Duodenal mucosa (tissue), 2 donors: ENCODE measurements around the gene FHOD3.

Experiments
- H3K27ac ChIP-seq: one replicate; pipeline ENCODE4 v1.7.0; 2013; ENCODE audit warnings: low read depth, low read length
- H3K27me3 ChIP-seq, 2 donors: one replicate each; pipeline ENCODE4 v1.7.0; 2013; ENCODE audit warnings: low read length in 2 of 2, control low read depth in 1 of 2; ENCODE audit not compliant: insufficient read depth in 2 of 2, control insufficient read depth in 1 of 2
- H3K36me3 ChIP-seq, 2 donors: one replicate each; pipeline ENCODE4 v1.7.0; 2013; ENCODE audit warnings: low read length in 2 of 2, control low read depth in 1 of 2; ENCODE audit not compliant: insufficient read depth in 2 of 2, control insufficient read depth in 1 of 2
- H3K4me1 ChIP-seq, 2 donors: one replicate each; pipeline ENCODE4 v1.7.0; 2013; ENCODE audit warnings: low read length in 2 of 2, control low read depth in 1 of 2; ENCODE audit not compliant: insufficient read depth in 2 of 2, control insufficient read depth in 1 of 2
- H3K4me3 ChIP-seq, 2 donors: one replicate each; pipeline ENCODE4 v1.7.0; 2013; ENCODE audit warnings: low read length in 2 of 2, low read depth in 1 of 2
- H3K9ac ChIP-seq, 2 donors: one replicate each; pipeline ENCODE4 v1.7.0; 2013; ENCODE audit warnings: low read length in 2 of 2, low read depth in 1 of 2
- H3K9me3 ChIP-seq, 2 donors: one replicate each; pipeline ENCODE4 v1.7.0; 2013; ENCODE audit warnings: low read length in 2 of 2, control low read depth in 1 of 2; ENCODE audit not compliant: control insufficient read depth in 1 of 2

The FHOD3 gene

DNA sequence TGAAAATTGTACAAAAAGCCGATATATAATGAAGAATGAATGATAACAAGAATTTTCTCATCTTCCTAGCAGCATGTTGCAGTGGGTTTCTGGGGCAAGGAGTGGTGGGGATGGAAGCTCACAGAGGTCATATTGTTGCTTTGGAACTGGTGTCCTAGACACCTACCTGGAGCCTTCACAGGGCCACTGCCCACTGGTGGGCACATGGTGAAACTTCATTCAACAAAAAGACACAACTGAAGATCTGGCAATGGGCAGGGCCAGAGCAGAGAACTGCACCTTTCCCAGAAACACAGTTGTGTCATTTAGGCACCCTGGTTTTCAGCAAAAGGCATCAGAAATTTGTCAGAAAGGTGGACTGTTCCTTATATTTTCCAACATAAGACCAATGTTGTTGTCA, 115.3 kb downstream of the FHOD3 start:
- no peaks in the 10 kb centered on the region for H3K4me1 ChIP-seq

DNA sequence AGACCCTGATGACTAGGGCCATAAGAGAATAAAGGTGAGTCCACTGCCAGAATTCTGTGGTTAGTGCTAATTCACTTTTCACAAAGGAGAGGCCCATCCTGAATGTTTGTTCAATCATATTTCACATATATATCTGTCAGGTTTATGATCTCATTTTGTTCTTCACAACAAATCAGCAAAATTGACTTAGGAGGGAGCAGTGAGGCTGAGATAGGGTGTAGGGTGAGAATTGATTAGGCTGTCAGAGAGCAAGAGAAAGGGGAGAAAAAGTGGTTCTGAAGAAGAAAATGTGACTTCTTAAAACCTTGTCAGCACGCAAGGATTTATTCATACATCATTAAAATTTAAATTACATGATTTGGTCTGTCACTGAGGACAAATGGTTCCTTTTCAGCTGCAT, 117.7 kb downstream of the FHOD3 start:
- Histone ChIP-seq H3K36me3 (no peaks in the 10 kb centered on the region), H3K27ac (no peak overlapping the region), H3K4me3 (no peak overlapping the region), H3K27me3 (no peaks in the 10 kb centered on the region), H3K9me3 (no peaks in the 10 kb centered on the region), H3K4me1 (no peaks in the 10 kb centered on the region), H3K9ac (no peak overlapping the region)

More for the DNA sequence above, 115.3 kb downstream of the FHOD3 start:
- no peaks in the 10 kb centered on the region for H3K9me3 ChIP-seq
- no peak overlapping the region for H3K9ac ChIP-seq
- H3K4me3 ChIP-seq = no peak overlapping the region
- H3K27ac ChIP-seq = no peak overlapping the region
- no peaks in the 10 kb centered on the region for H3K36me3 ChIP-seq
- no peaks in the 10 kb centered on the region for H3K27me3 ChIP-seq

GRCh38 chr18:36415625-36416024, 118.1 kb downstream of the FHOD3 start:
- H3K27me3 ChIP-seq = no peaks in the 10 kb centered on the region
- H3K4me1 ChIP-seq = no peaks in the 10 kb centered on the region
- H3K36me3 ChIP-seq = no peaks in the 10 kb centered on the region
- no peak overlapping the region for H3K27ac ChIP-seq
- H3K9me3 ChIP-seq = no peaks in the 10 kb centered on the region
- H3K4me3 ChIP-seq = no peak overlapping the region
- no peak overlapping the region for H3K9ac ChIP-seq

- H3K27me3 ChIP-seq = peaks cover 4 to 5% of the 10 kb centered on the region in 2 donors
- H3K36me3 ChIP-seq = no peaks in the 10 kb centered on the region
- H3K4me3 ChIP-seq = no peak overlapping the region
- no peak overlapping the region for H3K9ac ChIP-seq
- no peak overlapping the region for H3K27ac ChIP-seq
- no peaks in the 10 kb centered on the region for H3K4me1 ChIP-seq
- H3K9me3 ChIP-seq = no peaks in the 10 kb centered on the region
These were observed 121.8 kb downstream of the FHOD3 start for GRCh38 chr18:36419188-36419899.

DNA sequence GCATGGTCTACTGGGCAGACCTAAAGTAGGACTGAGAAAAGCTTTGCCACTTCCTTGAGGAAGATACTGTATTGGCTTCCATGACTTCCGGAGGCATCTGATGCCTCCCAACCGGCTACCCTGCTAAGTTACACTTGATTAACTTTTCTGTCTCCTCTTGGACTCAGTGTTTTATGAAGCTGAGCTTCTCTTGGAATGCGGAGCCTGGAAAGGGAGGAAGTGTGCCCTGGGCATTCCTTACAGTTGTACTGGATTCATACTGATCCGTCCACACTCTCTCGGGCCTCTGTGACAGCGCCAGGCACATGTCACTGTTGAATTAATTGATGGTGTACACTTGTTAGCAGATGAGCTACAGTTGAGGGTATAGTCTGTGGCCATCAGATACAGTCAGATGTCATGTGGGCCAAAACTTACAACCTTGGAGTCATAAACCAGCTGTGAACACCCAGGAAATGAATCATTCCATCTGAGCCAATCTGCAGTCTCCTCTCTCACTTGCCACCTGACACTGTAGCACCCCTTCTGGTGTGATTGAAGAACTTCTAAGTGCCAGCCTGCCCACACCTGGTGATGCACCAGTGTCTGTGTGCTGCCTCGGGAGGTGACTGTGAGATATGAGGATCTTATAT, 122.5 kb downstream of the FHOD3 start:
- Histone ChIP-seq H3K27me3 (peaks cover 4 to 5% of the 10 kb centered on the region in 2 donors), H3K9ac (no peak overlapping the region), H3K36me3 (no peaks in the 10 kb centered on the region), H3K27ac (no peak overlapping the region), H3K9me3 (no peaks in the 10 kb centered on the region), H3K4me1 (no peaks in the 10 kb centered on the region), H3K4me3 (no peak overlapping the region)

DNA sequence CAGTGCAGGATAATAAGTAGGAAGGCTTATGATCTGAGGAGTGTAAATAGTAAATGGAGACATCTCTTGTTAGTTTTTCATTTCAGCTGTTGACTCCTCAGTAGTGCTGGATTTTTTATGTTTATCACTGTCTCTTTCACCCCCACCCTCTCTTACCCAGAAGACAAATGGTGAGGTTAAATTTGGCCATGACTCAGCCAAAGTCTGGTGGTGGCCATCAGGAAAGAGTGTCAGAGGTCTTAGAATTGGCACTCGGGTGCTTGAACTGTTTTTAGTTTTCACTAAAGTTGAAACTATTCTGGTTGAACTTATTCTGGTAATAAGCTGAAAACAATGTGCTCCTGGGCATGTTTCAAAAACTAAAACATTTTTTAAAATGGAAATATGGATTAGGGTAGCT, 123.3 kb downstream of the FHOD3 start:
- H3K4me3 ChIP-seq = no peak overlapping the region
- H3K27ac ChIP-seq = no peak overlapping the region
- H3K27me3 ChIP-seq = peaks cover 4 to 5% of the 10 kb centered on the region in 2 donors
- no peaks in the 10 kb centered on the region for H3K4me1 ChIP-seq
- H3K36me3 ChIP-seq = no peaks in the 10 kb centered on the region
- no peak overlapping the region for H3K9ac ChIP-seq
- H3K9me3 ChIP-seq = no peaks in the 10 kb centered on the region

GRCh38 chr18:36424741-36425142, 127.2 kb downstream of the FHOD3 start:
- H3K27ac ChIP-seq = no peak overlapping the region
- H3K4me1 ChIP-seq = no peaks in the 10 kb centered on the region
- H3K27me3 ChIP-seq = peaks cover 4 to 5% of the 10 kb centered on the region in 2 donors
- H3K9ac ChIP-seq = no peak overlapping the region
- no peak overlapping the region for H3K4me3 ChIP-seq
- no peaks in the 10 kb centered on the region for H3K9me3 ChIP-seq
- no peaks in the 10 kb centered on the region for H3K36me3 ChIP-seq

- no peak overlapping the region for H3K4me3 ChIP-seq
- H3K27me3 ChIP-seq = peaks cover 4 to 5% of the 10 kb centered on the region in 2 donors
- H3K9me3 ChIP-seq = no peaks in the 10 kb centered on the region
- H3K9ac ChIP-seq = no peak overlapping the region
- H3K4me1 ChIP-seq = no peaks in the 10 kb centered on the region
- H3K27ac ChIP-seq = no peak overlapping the region
- H3K36me3 ChIP-seq = no peaks in the 10 kb centered on the region
These were observed 129.9 kb downstream of the FHOD3 start for GRCh38 chr18:36427369-36427768.

DNA sequence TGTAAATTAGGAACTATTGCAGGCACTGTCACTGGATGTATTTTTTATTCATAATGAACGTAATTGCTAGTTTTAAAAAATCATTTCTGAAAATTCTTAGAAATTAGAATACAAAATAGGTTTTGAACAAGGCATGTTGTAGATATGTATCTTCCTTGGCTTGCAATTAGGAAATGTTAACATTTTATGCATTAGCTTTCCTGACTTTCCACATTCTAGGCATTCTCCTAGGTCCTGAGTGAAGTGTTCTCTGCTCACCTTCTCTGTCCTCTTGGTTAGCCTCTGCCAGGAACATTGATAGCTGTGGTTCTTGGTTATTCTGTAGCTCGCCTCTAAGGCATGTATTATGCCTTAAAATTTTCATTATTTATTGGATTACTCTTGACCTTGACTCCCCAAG, 130.3 kb downstream of the FHOD3 start:
- no peaks in the 10 kb centered on the region for H3K9me3 ChIP-seq
- no peaks in the 10 kb centered on the region for H3K4me1 ChIP-seq
- H3K27ac ChIP-seq = no peak overlapping the region
- H3K9ac ChIP-seq = no peak overlapping the region
- H3K27me3 ChIP-seq = peaks cover 4 to 5% of the 10 kb centered on the region in 2 donors
- H3K36me3 ChIP-seq = no peaks in the 10 kb centered on the region
- no peak overlapping the region for H3K4me3 ChIP-seq

- Histone ChIP-seq H3K4me3 (no peak overlapping the region), H3K27ac (no peak overlapping the region), H3K27me3 (peaks cover 4 to 5% of the 10 kb centered on the region in 2 donors), H3K9me3 (no peaks in the 10 kb centered on the region), H3K36me3 (no peaks in the 10 kb centered on the region), H3K9ac (no peak overlapping the region), H3K4me1 (no peaks in the 10 kb centered on the region)
These were observed 131.0 kb downstream of the FHOD3 start for GRCh38 chr18:36428431-36429029.
